ENCODE data around the gene VGLL2.

The VGLL2 gene

GRCh38 chr6:117268924-117269323 is 3.6 kb downstream of the VGLL2 start:
- in situ Hi-C loops (cut with MboI; ENCODE audit: low sequenced_read_pairs) = no loop called here

GRCh38 chr6:117269638-117270054 is 4.3 kb downstream of the VGLL2 start:
- in situ Hi-C loops (cut with MboI; ENCODE audit: low sequenced_read_pairs) = no loop called here

GRCh38 chr6:117270055-117270842 is 4.9 kb downstream of the VGLL2 start:
- in situ Hi-C loops (cut with MboI; ENCODE audit: low sequenced_read_pairs) = no loop called here

- in situ Hi-C loops (cut with MboI; ENCODE audit: low sequenced_read_pairs) = no loop called here
These were observed 5.6 kb downstream of the VGLL2 start for GRCh38 chr6:117270843-117271507.

GRCh38 chr6:117272032-117272866 is 6.9 kb downstream of the VGLL2 start:
- in situ Hi-C loops (cut with MboI; ENCODE audit: low sequenced_read_pairs) = no loop called here

- in situ Hi-C loops (cut with MboI; ENCODE audit: low sequenced_read_pairs) = no loop called here
These were observed 7.5 kb downstream of the VGLL2 start for GRCh38 chr6:117272891-117273290.

- in situ Hi-C loops (cut with MboI; ENCODE audit: low sequenced_read_pairs) = no loop called here
These were observed 9.8 kb downstream of the VGLL2 start for GRCh38 chr6:117275205-117275604.

GRCh38 chr6:117275711-117276110 is 10.4 kb downstream of the VGLL2 start:
- in situ Hi-C loops (cut with MboI; ENCODE audit: low sequenced_read_pairs) = no loop called here

GRCh38 chr6:117276778-117277316 is 11.5 kb downstream of the VGLL2 start:
- in situ Hi-C loops (cut with MboI; ENCODE audit: low sequenced_read_pairs) = no loop called here

GRCh38 chr6:117280922-117281321 is 15.6 kb downstream of the VGLL2 start:
- in situ Hi-C loops (cut with MboI; ENCODE audit: low sequenced_read_pairs) = no loop called here

GRCh38 chr6:117288083-117288715 is 22.8 kb downstream of the VGLL2 start:
- in situ Hi-C loops (cut with MboI; ENCODE audit: low sequenced_read_pairs) = no loop called here

- in situ Hi-C loops (cut with MboI; ENCODE audit: low sequenced_read_pairs) = no loop called here
These were observed 25.0 kb downstream of the VGLL2 start for GRCh38 chr6:117290173-117290846.

GRCh38 chr6:117298941-117299340 is 33.6 kb downstream of the VGLL2 start:
- in situ Hi-C loops (cut with MboI; ENCODE audit: low sequenced_read_pairs) = no loop called here

GRCh38 chr6:117303323-117303722 is 38.0 kb downstream of the VGLL2 start:
- in situ Hi-C loops (cut with MboI; ENCODE audit: low sequenced_read_pairs) = no loop called here

GRCh38 chr6:117304446-117304845 is 39.1 kb downstream of the VGLL2 start:
- in situ Hi-C loops (cut with MboI; ENCODE audit: low sequenced_read_pairs) = no loop called here

- in situ Hi-C loops (cut with MboI; ENCODE audit: low sequenced_read_pairs) = no loop called here
These were observed 41.0 kb downstream of the VGLL2 start for GRCh38 chr6:117306227-117306790.

- in situ Hi-C loops (cut with MboI; ENCODE audit: low sequenced_read_pairs) = no loop called here
These were observed 42.3 kb downstream of the VGLL2 start for GRCh38 chr6:117307655-117308054.

GRCh38 chr6:117309069-117309468 is 43.7 kb downstream of the VGLL2 start:
- in situ Hi-C loops (cut with MboI; ENCODE audit: low sequenced_read_pairs) = no loop called here

GRCh38 chr6:117309611-117310010 is 44.3 kb downstream of the VGLL2 start:
- in situ Hi-C loops (cut with MboI; ENCODE audit: low sequenced_read_pairs) = no loop called here

- in situ Hi-C loops (cut with MboI; ENCODE audit: low sequenced_read_pairs) = no loop called here
These were observed 46.0 kb downstream of the VGLL2 start for GRCh38 chr6:117311310-117311709.
